Endodermal cell (in vitro differentiated cells): ENCODE data around the gene TYRP1. TPM values are rescaled to one million over a fixed set of nuclear protein-coding genes. Genes with fewer than 3 reads are reported as not detected.

Source experiments
- DNase-seq: peaks from one replicate; pipeline ENCODE4 v3.0.0-alpha.2; 2017
- H3K27ac ChIP-seq: 2 replicates; pipeline ENCODE4 v1.5.1; 2013; ENCODE audit warnings: mild to moderate bottlenecking, low read depth, low read length, moderate library complexity
- H3K27me3 ChIP-seq: 2 replicates; pipeline ENCODE4 v1.6.1; 2013; ENCODE audit warnings: mild to moderate bottlenecking, low read length, moderate library complexity; ENCODE audit not compliant: insufficient read depth, control insufficient read depth, poor library complexity, severe bottlenecking
- H3K36me3 ChIP-seq: 2 replicates; pipeline ENCODE4 v1.7.0; 2013; ENCODE audit warnings: mild to moderate bottlenecking, low read length, moderate library complexity; ENCODE audit not compliant: control insufficient read depth, insufficient read depth
- H3K4me1 ChIP-seq: one replicate; pipeline ENCODE4 v1.7.0; 2013; ENCODE audit warnings: low read length; ENCODE audit not compliant: control insufficient read depth, insufficient read depth
- H3K4me3 ChIP-seq: 2 replicates; pipeline ENCODE4 v1.5.1; 2013; ENCODE audit warnings: mild to moderate bottlenecking, low read length, moderate library complexity
- H3K9ac ChIP-seq: 2 replicates; pipeline ENCODE4 v1.6.1; 2013; ENCODE audit warnings: mild to moderate bottlenecking, low read length, moderate library complexity; ENCODE audit not compliant: poor library complexity, severe bottlenecking; ENCODE audit errors: extremely low read depth
- H3K9me3 ChIP-seq: 2 replicates; pipeline ENCODE4 v1.6.1; 2013; ENCODE audit warnings: mild to moderate bottlenecking, low read length, moderate library complexity; ENCODE audit not compliant: control insufficient read depth
- H3K27ac Mint-ChIP-seq: 2 replicates; pipeline ENCODE4 v1.8.0; 2020; ENCODE audit warnings: mixed read lengths
- H3K27me3 Mint-ChIP-seq: 2 replicates; pipeline ENCODE4 v1.8.0; 2021; ENCODE audit warnings: mild to moderate bottlenecking, mixed read lengths; ENCODE audit not compliant: insufficient read depth
- H3K36me3 Mint-ChIP-seq: 2 replicates; pipeline ENCODE4 v1.8.0; 2020; ENCODE audit warnings: low read depth, mixed read lengths
- H3K4me1 Mint-ChIP-seq: 2 replicates; pipeline ENCODE4 v1.8.0; 2020; ENCODE audit warnings: mixed read lengths
- H3K4me3 Mint-ChIP-seq: 2 replicates; pipeline ENCODE4 v1.8.0; 2020; ENCODE audit warnings: mild to moderate bottlenecking, moderate library complexity, mixed read lengths
- H3K9me3 Mint-ChIP-seq: 2 replicates; pipeline ENCODE4 v1.8.0; 2020; ENCODE audit warnings: mild to moderate bottlenecking, mixed read lengths
- WGBS, 2 experiments: methylation state at CpG; one replicate each; pipeline versions ENCODE4 v1.1.5 to v1.1.7; 2013; ENCODE audit warnings: missing lambda C conversion rate in 2 of 2, mixed read lengths in 1 of 2; ENCODE audit not compliant: insufficient coverage in 1 of 2, insufficient read length in 1 of 2; 5-methylcytosine and 5-hydroxymethylcytosine counted together
- total RNA-seq, 2 donors: library from RNA; stranded (reverse); fragmentation: NEBNext Ultra II Directional in 1 of 2; extraction: Animal tissue kit (Norgen Biotek cat#: 25700) in 1 of 2; gene quantifications; 2 replicates in 1 of 2; 3 replicates in 1 of 2; pipeline ENCODE4 v1.2.1, GENCODE V29; 2021
- TF ChIP-seq, protein P1 (sequence below): fragments of 200-600 bp; sonication (generic); conservative IDR thresholded peaks from 2 replicates; pipeline ENCODE4 v1.5.0; 2021; ENCODE audit warnings: antibody characterized with exemption, mild to moderate bottlenecking

TYRP1 gene
- total RNA-seq, 2 donors from 2014 or later: 0.11 TPM; not detected in 1

DNA sequence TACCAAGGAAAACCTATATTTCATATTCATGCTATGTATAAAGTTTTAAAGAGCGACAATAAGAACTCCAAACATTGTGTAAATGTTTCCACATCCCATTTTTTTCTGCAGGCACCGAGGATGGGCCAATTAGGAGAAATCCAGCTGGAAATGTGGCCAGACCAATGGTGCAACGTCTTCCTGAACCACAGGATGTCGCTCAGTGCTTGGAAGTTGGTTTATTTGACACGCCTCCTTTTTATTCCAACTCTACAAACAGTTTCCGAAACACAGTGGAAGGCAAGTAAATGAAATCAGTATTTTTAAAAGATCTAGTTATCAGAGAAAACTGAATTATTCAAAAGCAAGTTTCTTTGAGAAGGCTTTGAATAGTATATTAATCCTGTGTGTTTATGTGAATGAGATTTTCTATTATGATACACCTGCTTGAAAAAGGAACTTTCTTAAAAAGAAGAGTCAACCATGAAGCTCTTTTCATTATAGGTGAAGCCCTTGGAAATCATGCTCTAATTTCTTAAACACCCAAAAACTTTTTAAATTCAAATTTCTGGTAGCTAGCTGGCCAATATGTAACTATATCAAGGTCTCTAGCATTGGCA is 9.1 kb downstream of the TYRP1 start:
- no peaks in the 10 kb centered on the region for H3K36me3 Mint-ChIP-seq
- WGBS, 2 experiments: 33% methylated on average over 6 of the region's 6 CpGs; no CpG with 5 or more reads in 1 of the 2 experiments

DNA sequence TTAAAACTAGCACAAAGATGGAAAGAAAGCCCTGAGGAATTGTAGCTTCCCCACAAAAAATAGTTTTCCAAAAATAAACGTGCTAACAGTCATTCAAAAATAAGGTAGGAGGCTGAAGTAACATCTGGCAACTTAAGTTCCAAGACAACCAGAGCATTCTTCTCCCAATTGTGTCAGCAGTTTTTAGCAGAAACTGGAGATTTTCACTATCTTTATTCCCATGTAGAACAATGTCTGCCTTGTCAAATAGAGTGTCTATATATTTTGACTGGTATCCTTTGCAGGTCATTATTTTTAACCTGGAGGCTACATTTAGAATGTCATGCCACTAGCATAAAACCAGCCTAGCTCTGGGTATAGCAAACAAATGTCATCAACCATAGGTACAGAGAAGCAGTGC is 10.8 kb downstream of the TYRP1 start:
- 75 to 76% methylated on average over 1 of the region's 1 CpG for WGBS, 2 experiments
- Histone ChIP-seq H3K36me3 (no peaks in the 10 kb centered on the region), H3K27me3 (no peaks in the 10 kb centered on the region), H3K9me3 (no peaks in the 10 kb centered on the region), H3K4me1 (no peaks in the 10 kb centered on the region), H3K9ac (no peak overlapping the region), H3K27ac (no peak overlapping the region), H3K4me3 (no peak overlapping the region)
- Mint-ChIP-seq H3K4me1 (no peaks in the 10 kb centered on the region), H3K27me3 (no peaks in the 10 kb centered on the region), H3K4me3 (no peak overlapping the region), H3K27ac (no peak overlapping the region), H3K9me3 (no peaks in the 10 kb centered on the region), H3K36me3 (no peaks in the 10 kb centered on the region)
- no peak for DNase-seq
- TF ChIP-seq, protein P1, sequence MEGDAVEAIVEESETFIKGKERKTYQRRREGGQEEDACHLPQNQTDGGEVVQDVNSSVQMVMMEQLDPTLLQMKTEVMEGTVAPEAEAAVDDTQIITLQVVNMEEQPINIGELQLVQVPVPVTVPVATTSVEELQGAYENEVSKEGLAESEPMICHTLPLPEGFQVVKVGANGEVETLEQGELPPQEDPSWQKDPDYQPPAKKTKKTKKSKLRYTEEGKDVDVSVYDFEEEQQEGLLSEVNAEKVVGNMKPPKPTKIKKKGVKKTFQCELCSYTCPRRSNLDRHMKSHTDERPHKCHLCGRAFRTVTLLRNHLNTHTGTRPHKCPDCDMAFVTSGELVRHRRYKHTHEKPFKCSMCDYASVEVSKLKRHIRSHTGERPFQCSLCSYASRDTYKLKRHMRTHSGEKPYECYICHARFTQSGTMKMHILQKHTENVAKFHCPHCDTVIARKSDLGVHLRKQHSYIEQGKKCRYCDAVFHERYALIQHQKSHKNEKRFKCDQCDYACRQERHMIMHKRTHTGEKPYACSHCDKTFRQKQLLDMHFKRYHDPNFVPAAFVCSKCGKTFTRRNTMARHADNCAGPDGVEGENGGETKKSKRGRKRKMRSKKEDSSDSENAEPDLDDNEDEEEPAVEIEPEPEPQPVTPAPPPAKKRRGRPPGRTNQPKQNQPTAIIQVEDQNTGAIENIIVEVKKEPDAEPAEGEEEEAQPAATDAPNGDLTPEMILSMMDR: no peak

More for the DNA sequence above, 9.1 kb downstream of the TYRP1 start:
- Mint-ChIP-seq H3K27me3 (no peaks in the 10 kb centered on the region), H3K27ac (no peak overlapping the region), H3K4me3 (no peak overlapping the region), H3K4me1 (peaks cover 6% of the 10 kb centered on the region), H3K9me3 (no peaks in the 10 kb centered on the region)
- Histone ChIP-seq H3K9ac (no peak overlapping the region), H3K36me3 (no peaks in the 10 kb centered on the region), H3K27me3 (no peaks in the 10 kb centered on the region), H3K4me3 (no peak overlapping the region), H3K27ac (no peak overlapping the region), H3K9me3 (no peaks in the 10 kb centered on the region), H3K4me1 (peaks cover under 1% of the 10 kb centered on the region)
- TF ChIP-seq, protein P1: peak; percentile 82
- DNase-seq: peak; percentile 83

DNA sequence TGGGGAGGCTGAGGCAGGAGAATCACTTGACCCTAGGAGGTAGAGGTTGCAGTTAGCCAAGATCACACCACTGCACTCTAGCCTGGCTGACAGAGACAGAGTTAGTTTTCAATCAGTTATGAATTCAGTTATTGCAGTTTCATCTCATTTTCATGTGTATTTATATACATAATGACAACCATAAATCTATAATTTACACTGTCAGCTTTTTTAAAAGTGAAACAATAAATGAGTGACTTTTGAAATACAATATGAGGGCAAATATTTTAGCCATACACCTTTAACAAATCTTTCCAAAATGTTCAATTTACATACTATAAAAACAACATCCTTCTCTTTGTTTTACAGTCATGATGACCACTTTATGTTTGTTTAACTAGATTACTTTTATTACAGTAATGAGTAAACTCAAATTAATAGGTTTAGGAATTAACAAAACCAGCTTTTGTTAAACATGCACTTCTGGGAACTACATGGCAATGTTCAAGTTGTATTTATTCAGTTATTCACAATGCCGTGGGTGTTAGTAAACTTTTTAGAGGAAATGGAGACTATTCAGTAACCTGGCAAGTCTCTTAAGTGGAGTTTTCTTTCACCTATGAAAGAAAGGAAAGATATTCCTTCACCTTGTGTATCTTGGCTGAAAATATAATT is 12.7 kb downstream of the TYRP1 start:
- no peaks in the 10 kb centered on the region for H3K9me3 Mint-ChIP-seq
- H3K4me1 Mint-ChIP-seq: no peaks in the 10 kb centered on the region
- 93 to 100% methylated on average over 1 of the region's 1 CpG for WGBS, 2 experiments

More for the DNA sequence above, 12.7 kb downstream of the TYRP1 start:
- H3K36me3 ChIP-seq: no peaks in the 10 kb centered on the region
- no peaks in the 10 kb centered on the region for H3K4me1 ChIP-seq
- Mint-ChIP-seq H3K27me3 (no peaks in the 10 kb centered on the region), H3K36me3 (no peaks in the 10 kb centered on the region), H3K4me3 (no peak overlapping the region), H3K27ac (no peak overlapping the region)
- H3K9ac ChIP-seq: no peak overlapping the region
- H3K27me3 ChIP-seq: no peaks in the 10 kb centered on the region
- TF ChIP-seq, protein P1: no peak
- H3K27ac ChIP-seq: no peak overlapping the region
- H3K9me3 ChIP-seq: no peaks in the 10 kb centered on the region
- no peak overlapping the region for H3K4me3 ChIP-seq
- no peak for DNase-seq
